ENCODE results near the gene ST6GALNAC1. TPM values are rescaled to one million over a fixed set of nuclear protein-coding genes. Genes with fewer than 3 reads are reported as not detected.

The ST6GALNAC1 gene
- total and polyA plus RNA-seq, 2 of the 13 experiments (the other 11 are each of a cell fraction or from before 2014, with no cell fraction given), result not detected

- TF ChIP-seq DNMT3B (CRISPR knock-in tag; conservative IDR thresholded peaks at IDR 0.05) (no peak), ZNF644 (CRISPR knock-in tag; IDR thresholded peaks at IDR 0.05; ENCODE audit: low read depth) (no peak), ZNF496 (CRISPR knock-in tag; IDR thresholded peaks at IDR 0.05; ENCODE audit: insufficient replicate concordance) (no peak), ZNF10 (CRISPR knock-in tag; IDR thresholded peaks at IDR 0.05; ENCODE audit: borderline replicate concordance, low read depth) (no peak), LCORL (IDR thresholded peaks at IDR 0.05) (no peak), LCORL (CRISPR knock-in tag; IDR thresholded peaks at IDR 0.05) (no peak), ZNF768 (CRISPR knock-in tag; IDR thresholded peaks at IDR 0.05) (no peak), CERS6 (CRISPR knock-in tag; IDR thresholded peaks at IDR 0.05) (no peak), ZNF33B (CRISPR knock-in tag; IDR thresholded peaks at IDR 0.05) (no peak), ATM (IDR thresholded peaks at IDR 0.05; ENCODE audit: borderline replicate concordance) (no peak), ADNP (CRISPR knock-in tag; IDR thresholded peaks at IDR 0.05) (no peak), GZF1 (CRISPR knock-in tag; IDR thresholded peaks at IDR 0.05) (no peak), POLR2AphosphoS2 (IDR thresholded peaks at IDR 0.05; ENCODE audit: low read depth, low read length) (no peak), HMGXB4 (CRISPR knock-in tag; IDR thresholded peaks at IDR 0.05; ENCODE audit: borderline replicate concordance in 1 of 2, low read depth in 1 of 2) (no peak), MED8 (CRISPR knock-in tag; IDR thresholded peaks at IDR 0.05; ENCODE audit: insufficient replicate concordance) (no peak), ZNF230 (CRISPR knock-in tag; IDR thresholded peaks at IDR 0.05) (no peak)
- Histone ChIP-seq H3K9ac (ENCODE audit: insufficient read depth, low read depth, low read length) (no peak overlapping the region), H3K27ac (ENCODE audit: extremely low read length, insufficient read depth, low read length) (no peak overlapping the region), H4K20me1 (ENCODE audit: insufficient read depth, low read length) (no peaks in the 10 kb centered on the region), H3K79me2 (ENCODE audit: insufficient read depth, low read length) (no peaks in the 10 kb centered on the region), H3K4me3 (replicated peaks in 1 of 3; ENCODE audit: insufficient read depth in 1 of 3, low read depth in 2 of 3, low read length in 3 of 3) (no peak overlapping the region), H3K9me3 (ENCODE audit: low read length) (no peaks in the 10 kb centered on the region), H3K27me3 (ENCODE audit: control insufficient read depth in 1 of 2, insufficient read depth in 2 of 2, low read length in 2 of 2) (no peaks in the 10 kb centered on the region), H3K4me2 (ENCODE audit: low read depth, low read length) (no peak overlapping the region), H2AFZ (ENCODE audit: low read length) (no peak overlapping the region), H3K36me3 (replicated peaks in 1 of 2; ENCODE audit: control insufficient read depth in 1 of 2, insufficient read depth in 2 of 2, low read length in 2 of 2) (peaks cover 0 to 2% of the 10 kb centered on the region in 2 experiments; a peak in 1 of 5 replicates), H3K4me1 (ENCODE audit: insufficient read depth, low read length) (peaks cover 80% of the 10 kb centered on the region)
- ChIA-PET CTCF (ENCODE audit: low intra/inter-chr PET ratio, low total read pairs) (no interaction called here), POLR2A (interaction anchor here (1.3 to 2.0 kb wide), 2 partner anchors 11 kb away, joined by 4 to 10 read pairs; no protein-coding TSS in a partner anchor)
- WGBS (ENCODE audit: low lambda C conversion rate), result 90% methylated on average over 11 of the region's 11 CpGs
- in situ Hi-C loops (cut with HindIII; ENCODE audit: extremely low pct_ligation_motif_present, low pct_unique_long_range_greater_than_20kb), result no loop called here
- ATAC-seq (no peak), DNase-seq (ENCODE audit: low spot score) (no peak), FAIRE-seq (no peak)
- intact Hi-C loops (cut with micrococcal nuclease; ENCODE audit: unreplicated experiment), result no loop called here
- no TSS peak for BruUV-seq (replicated peaks)
Measured at GRCh38 chr17:76689859-76690258, 46.3 kb upstream of the ST6GALNAC1 start.

Data from HepG2 (cell line).